H9 (cell line): ENCODE measurements around the gene BORCS8. TPM values are rescaled to one million over a fixed set of nuclear protein-coding genes. Genes with fewer than 3 reads are reported as not detected.

Source experiments
- DNase-seq: peaks from one replicate; pipeline ENCODE4 v3.0.0-alpha.2; 2017
- H2AFZ ChIP-seq: one replicate; pipeline ENCODE4 v1.6.1; 2013; ENCODE audit warnings: mild to moderate bottlenecking, low read length, control low read depth, moderate library complexity
- H2AK5ac ChIP-seq: 2 replicates; pipeline ENCODE4 v1.6.1; 2013; ENCODE audit warnings: low read length, control low read depth, mixed read lengths; ENCODE audit not compliant: insufficient read length
- H2BK120ac ChIP-seq: one replicate; pipeline ENCODE4 v1.6.1; 2013; ENCODE audit warnings: low read depth, mild to moderate bottlenecking, low read length, control low read depth, inconsistent platforms; ENCODE audit not compliant: poor library complexity, severe bottlenecking
- H2BK12ac ChIP-seq: 2 replicates; pipeline ENCODE4 v1.6.1; 2013; ENCODE audit warnings: low read length, control low read depth, mixed read lengths, low read depth; ENCODE audit not compliant: insufficient read length
- H2BK15ac ChIP-seq: 2 replicates; pipeline ENCODE4 v1.6.1; 2013; ENCODE audit warnings: low read depth, low read length, control low read depth
- H2BK20ac ChIP-seq: one replicate; pipeline ENCODE4 v1.6.1; 2013; ENCODE audit warnings: low read depth, mild to moderate bottlenecking, low read length, control low read depth, inconsistent platforms; ENCODE audit not compliant: poor library complexity, severe bottlenecking
- H2BK5ac ChIP-seq: 2 replicates; pipeline ENCODE4 v1.6.1; 2013; ENCODE audit warnings: low read length, control low read depth, mixed read lengths; ENCODE audit not compliant: insufficient read length
- H3K14ac ChIP-seq: 2 replicates; pipeline ENCODE4 v1.6.1; 2013; ENCODE audit warnings: low read length, control low read depth; ENCODE audit not compliant: insufficient read depth
- H3K18ac ChIP-seq: 2 replicates; pipeline ENCODE4 v1.6.1; 2013; ENCODE audit warnings: low read depth, mild to moderate bottlenecking, mixed read lengths, low read length, control low read depth; ENCODE audit not compliant: insufficient read length
- H3K23ac ChIP-seq: 2 replicates; pipeline ENCODE4 v1.6.1; 2013; ENCODE audit warnings: low read length, control low read depth, mixed read lengths, low read depth; ENCODE audit not compliant: insufficient read length
- H3K23me2 ChIP-seq: 2 replicates; pipeline ENCODE4 v1.6.1; 2013; ENCODE audit warnings: low read depth, mild to moderate bottlenecking, mixed read lengths, low read length, control low read depth; ENCODE audit not compliant: insufficient read length, poor library complexity, severe bottlenecking
- H3K27ac ChIP-seq: 2 replicates; pipeline ENCODE4 v1.5.1; 2013; ENCODE audit warnings: low read length, control low read depth, mixed read lengths, low read depth; ENCODE audit not compliant: insufficient read length
- H3K27me3 ChIP-seq: 2 replicates; pipeline ENCODE4 v1.6.1; 2013; ENCODE audit warnings: low read length, control low read depth, inconsistent platforms; ENCODE audit not compliant: insufficient read depth
- H3K4ac ChIP-seq: 2 replicates; pipeline ENCODE4 v1.6.1; 2013; ENCODE audit warnings: low read depth, mild to moderate bottlenecking, control low read depth, inconsistent platforms, low read length, moderate library complexity
- H3K4me1 ChIP-seq: 2 replicates; pipeline ENCODE4 v1.6.1; 2013; ENCODE audit warnings: low read length, control low read depth, inconsistent platforms; ENCODE audit not compliant: insufficient read depth
- H3K4me2 ChIP-seq: 2 replicates; pipeline ENCODE4 v1.6.1; 2013; ENCODE audit warnings: low read length, control low read depth, mixed read lengths; ENCODE audit not compliant: insufficient read length, insufficient read depth
- H3K56ac ChIP-seq: 2 replicates; pipeline ENCODE4 v1.6.1; 2013; ENCODE audit warnings: low read depth, mild to moderate bottlenecking, mixed read lengths, low read length, control low read depth; ENCODE audit not compliant: insufficient read length
- H3K79me1 ChIP-seq: 2 replicates; pipeline ENCODE4 v1.6.1; 2013; ENCODE audit warnings: low read depth, mild to moderate bottlenecking, moderate library complexity, low read length, control low read depth, inconsistent platforms; ENCODE audit not compliant: insufficient read depth, poor library complexity, severe bottlenecking
- H3K79me2 ChIP-seq: 2 replicates; pipeline ENCODE4 v1.6.1; 2013; ENCODE audit warnings: low read length, control low read depth, inconsistent platforms; ENCODE audit not compliant: insufficient read depth
- H3K9ac ChIP-seq: 2 replicates; pipeline ENCODE4 v1.6.1; 2013; ENCODE audit warnings: low read length, control low read depth, mixed read lengths; ENCODE audit not compliant: insufficient read length; ENCODE audit errors: extremely low read depth
- H3K9me3 ChIP-seq: one replicate; pipeline ENCODE4 v1.6.1; 2013; ENCODE audit warnings: low read depth, low read length, inconsistent platforms; ENCODE audit not compliant: control insufficient read depth
- H3T11ph ChIP-seq: one replicate; pipeline ENCODE4 v1.6.1; 2013; ENCODE audit warnings: mild to moderate bottlenecking, low read length, control low read depth, inconsistent platforms
- H4K20me1 ChIP-seq: one replicate; pipeline ENCODE4 v1.6.1; 2013; ENCODE audit not compliant: control insufficient read depth, insufficient read length, insufficient read depth
- H4K5ac ChIP-seq: 2 replicates; pipeline ENCODE4 v1.6.1; 2013; ENCODE audit warnings: low read depth, mild to moderate bottlenecking, mixed read lengths, low read length, control low read depth; ENCODE audit not compliant: insufficient read length
- H4K8ac ChIP-seq: replicated peaks from 2 replicates; pipeline ENCODE4 v1.6.1; 2013; ENCODE audit warnings: low read length, control low read depth, mixed read lengths, low read depth; ENCODE audit not compliant: insufficient read length
- H4K91ac ChIP-seq: 2 replicates; pipeline ENCODE4 v1.6.1; 2013; ENCODE audit warnings: low read depth, mild to moderate bottlenecking, moderate library complexity, mixed read lengths, low read length, control low read depth; ENCODE audit not compliant: insufficient read length
- H3K27ac Mint-ChIP-seq, 3 experiments: 2 replicates in 2 of 3; 3 replicates in 1 of 3; pipeline ENCODE4 v1.8.0; 2020 to 2021; ENCODE audit warnings: mixed read lengths in 3 of 3, mild to moderate bottlenecking in 1 of 3, moderate library complexity in 1 of 3
- H3K27me3 Mint-ChIP-seq: 2 replicates; pipeline ENCODE4 v1.8.0; 2021; ENCODE audit warnings: low read depth, mild to moderate bottlenecking, moderate library complexity, mixed read lengths
- H3K36me3 Mint-ChIP-seq, 3 experiments: 2 replicates in 2 of 3; 3 replicates in 1 of 3; pipeline ENCODE4 v1.8.0; 2020 to 2021; ENCODE audit warnings: low read depth in 3 of 3, mixed read lengths in 3 of 3; ENCODE audit not compliant: insufficient read depth in 1 of 3
- H3K4me1 Mint-ChIP-seq, 2 experiments: 2 replicates each; pipeline ENCODE4 v1.8.0; 2020; ENCODE audit warnings: mixed read lengths in 2 of 2
- H3K4me3 Mint-ChIP-seq, 2 experiments: 2 replicates in 1 of 2; 3 replicates in 1 of 2; pipeline ENCODE4 v1.8.0; 2020 to 2021; ENCODE audit warnings: mild to moderate bottlenecking in 2 of 2, mixed read lengths in 2 of 2, moderate library complexity in 1 of 2
- H3K9me3 Mint-ChIP-seq, 2 experiments: 2 replicates in 1 of 2; 3 replicates in 1 of 2; pipeline ENCODE4 v1.8.0; 2020; ENCODE audit warnings: mild to moderate bottlenecking in 2 of 2, mixed read lengths in 2 of 2, moderate library complexity in 1 of 2
- CTCF ChIP-seq: fragments of 200-600 bp; sonication (generic); conservative IDR thresholded peaks from 3 replicates; pipeline ENCODE4 v1.8.0; 2021; ENCODE audit warnings: antibody characterized with exemption, mild to moderate bottlenecking
- WGBS: extraction: QIAGEN DNeasy Blood & Tissue Kit; methylation state at CpG from one replicate; pipeline ENCODE4 v1.1.7; 2013; ENCODE audit warnings: missing lambda C conversion rate, low lambda C conversion rate, mixed read lengths; ENCODE audit not compliant: insufficient read length; ENCODE audit errors: extremely low coverage; 5-methylcytosine and 5-hydroxymethylcytosine counted together
- total RNA-seq: library from RNA; stranded (reverse); gene quantifications from 2 replicates; pipeline ENCODE4 v1.2.1, GENCODE V29; 2021

BORCS8 gene
- total RNA-seq, 1 experiment from 2014 or later: 20.4 TPM

GRCh38 chr19:19159534-19159933 lies 32.4 kb downstream of the BORCS8 start:
- TF ChIP-seq CTCF: no peak
- Mint-ChIP-seq H3K36me3 (no peaks in the 10 kb centered on the region; a peak in 2 of 7 replicates), H3K9me3 (no peaks in the 10 kb centered on the region), H3K27me3 (peaks cover 27% of the 10 kb centered on the region), H3K4me3 (no peak overlapping the region; a peak in 1 of 5 replicates), H3K27ac (0 out of 7 replicates have a peak overlapping the region, but pooled peaks of 1 of the 3 experiments have one; percentile 61), H3K4me1 (peaks cover 12 to 19% of the 10 kb centered on the region in 2 experiments)
- no peaks in the 10 kb centered on the region for H3K79me2 ChIP-seq
- H3K27me3 ChIP-seq: no peaks in the 10 kb centered on the region
- H3K4me2 ChIP-seq: no peak overlapping the region
- H2BK15ac ChIP-seq: no peak overlapping the region
- H3K9me3 ChIP-seq: no peaks in the 10 kb centered on the region
- no peak overlapping the region for H2BK20ac ChIP-seq
- no peak overlapping the region for H2AFZ ChIP-seq
- no peak overlapping the region for H2AK5ac ChIP-seq
- no peaks in the 10 kb centered on the region for H4K20me1 ChIP-seq
- H3K27ac ChIP-seq: no peak overlapping the region
- H3K14ac ChIP-seq: no peak overlapping the region
- no peak overlapping the region for H3T11ph ChIP-seq
- WGBS: no CpG with 5 or more reads among the region's 4 CpGs
- no peaks in the 10 kb centered on the region for H3K23me2 ChIP-seq
- H4K8ac ChIP-seq: no peak overlapping the region
- no peak overlapping the region for H3K4ac ChIP-seq
- H3K56ac ChIP-seq: no peak overlapping the region
- H4K91ac ChIP-seq: no peak overlapping the region
- H3K9ac ChIP-seq: no peak overlapping the region
- H3K23ac ChIP-seq: no peak overlapping the region
- H3K79me1 ChIP-seq: no peaks in the 10 kb centered on the region
- no peak overlapping the region for H3K18ac ChIP-seq
- no peak overlapping the region for H2BK120ac ChIP-seq
- no peak overlapping the region for H2BK5ac ChIP-seq
- no peaks in the 10 kb centered on the region for H3K4me1 ChIP-seq
- H2BK12ac ChIP-seq: no peak overlapping the region
- no peak for DNase-seq
- H4K5ac ChIP-seq: no peak overlapping the region
